ENCODE measurements around the gene PTPRZ1.
A peak's percentile ranks its signal among the peaks of the same experiment; 100 is the strongest.

The PTPRZ1 gene

GRCh38 chr7:121960678-121961077 is 87.7 kb downstream of the PTPRZ1 start:
- no peak for DNase-seq

GRCh38 chr7:121961089-121961867 is 88.3 kb downstream of the PTPRZ1 start:
- DNase-seq = no peak

GRCh38 chr7:121966276-121966934 is 93.4 kb downstream of the PTPRZ1 start:
- no peak for DNase-seq

- no peak for DNase-seq
These were observed 94.0 kb downstream of the PTPRZ1 start for GRCh38 chr7:121966935-121967332.

GRCh38 chr7:121985476-121986030 is 112.6 kb downstream of the PTPRZ1 start:
- no peak for DNase-seq

- DNase-seq = no peak
These were observed 119.1 kb downstream of the PTPRZ1 start for GRCh38 chr7:121992068-121992467.

GRCh38 chr7:121994625-121995410 is 121.9 kb downstream of the PTPRZ1 start:
- DNase-seq = peak; percentile 30 to 31

GRCh38 chr7:122006687-122007086 is 133.7 kb downstream of the PTPRZ1 start:
- no peak for DNase-seq

- no peak for DNase-seq
These were observed 137.2 kb downstream of the PTPRZ1 start for GRCh38 chr7:122010116-122010515.

GRCh38 chr7:122013065-122013464 is 140.1 kb downstream of the PTPRZ1 start:
- DNase-seq = no peak

GRCh38 chr7:122013630-122014029 is 140.7 kb downstream of the PTPRZ1 start:
- no peak for DNase-seq

- no peak for DNase-seq
These were observed 141.7 kb downstream of the PTPRZ1 start for GRCh38 chr7:122014697-122015096.

GRCh38 chr7:122018032-122018431 is 145.1 kb downstream of the PTPRZ1 start:
- no peak for DNase-seq

GRCh38 chr7:122027058-122027457 is 154.1 kb downstream of the PTPRZ1 start:
- DNase-seq = no peak

GRCh38 chr7:122033641-122034040 is 160.7 kb downstream of the PTPRZ1 start:
- no peak for DNase-seq

- DNase-seq = no peak
These were observed 162.9 kb downstream of the PTPRZ1 start for GRCh38 chr7:122035876-122036275.

- DNase-seq = no peak
These were observed 165.2 kb downstream of the PTPRZ1 start for GRCh38 chr7:122038134-122038533.

- no peak for DNase-seq
These were observed 165.9 kb downstream of the PTPRZ1 start for GRCh38 chr7:122038904-122039303.

GRCh38 chr7:122040147-122040546 is 167.2 kb downstream of the PTPRZ1 start:
- no peak for DNase-seq

GRCh38 chr7:122046402-122046801 is 173.4 kb downstream of the PTPRZ1 start:
- DNase-seq = no peak

- no peak for DNase-seq
These were observed 181.4 kb downstream of the PTPRZ1 start for GRCh38 chr7:122054393-122054792.

- DNase-seq = no peak
These were observed 182.1 kb downstream of the PTPRZ1 start for GRCh38 chr7:122055073-122055472.

- no peak for DNase-seq
These were observed 184.0 kb downstream of the PTPRZ1 start for GRCh38 chr7:122056977-122057376.
